Dermis microvascular lymphatic vessel endothelial cell (primary cell): ENCODE measurements around the gene PSAP. TPM values are rescaled to one million over a fixed set of nuclear protein-coding genes. Genes with fewer than 3 reads are reported as not detected.

Source experiments
- DNase-seq, 2 donors: peaks; one replicate each; pipeline versions ENCODE4 v3.0.0 to v3.0.0-alpha.2; 2010; ENCODE audit warnings: low read depth in 2 of 2
- total RNA-seq: library from RNA; depleted of rRNA; stranded (reverse); fragments of >200 nt; gene quantifications from 2 replicates; pipeline ENCODE4 v1.2.1, GENCODE V29; 2014

PSAP gene
- total RNA-seq, 1 donor from 2014 or later, result 416 TPM

DNA sequence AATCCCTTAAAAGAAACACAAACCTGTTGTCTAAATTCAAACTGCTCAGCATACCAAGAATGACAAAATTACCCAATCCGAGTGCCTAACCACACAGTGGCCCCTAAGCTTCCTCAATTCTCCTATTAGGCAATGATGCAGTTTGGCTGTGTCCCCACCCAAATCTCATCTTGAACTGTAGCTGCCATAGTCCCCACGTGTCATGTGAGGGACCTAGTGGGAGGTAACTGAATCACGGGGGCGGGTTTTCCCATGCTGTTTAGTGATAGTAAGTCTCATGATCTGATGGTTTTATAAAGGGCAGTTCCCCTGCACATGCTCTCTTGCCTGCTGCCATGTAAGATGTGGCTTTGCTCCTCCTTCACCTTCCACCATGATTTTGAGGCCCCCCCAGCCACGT is 21.9 kb downstream of the PSAP start:
- DNase-seq, result no peak

DNA sequence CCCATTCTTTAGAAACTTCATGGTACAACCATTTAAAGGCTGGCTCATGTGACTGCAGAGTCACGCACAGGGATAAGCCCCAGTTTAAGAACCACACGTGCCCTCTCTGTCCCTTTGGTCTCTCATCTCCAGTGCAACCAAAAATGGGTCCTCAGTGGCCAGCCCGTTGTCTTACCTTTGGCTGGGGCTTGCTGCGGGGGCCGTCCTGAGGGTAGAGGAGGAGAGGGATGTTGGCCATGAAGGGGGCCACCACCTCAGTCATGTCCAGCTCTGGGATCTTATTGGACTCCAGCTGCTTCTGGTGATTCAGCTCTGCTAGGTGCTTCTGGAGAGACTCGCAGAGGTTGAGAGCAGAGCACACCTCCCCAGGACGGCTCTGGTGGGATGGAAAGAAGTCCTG is 22.3 kb downstream of the PSAP start:
- DNase-seq, result no peak

DNA sequence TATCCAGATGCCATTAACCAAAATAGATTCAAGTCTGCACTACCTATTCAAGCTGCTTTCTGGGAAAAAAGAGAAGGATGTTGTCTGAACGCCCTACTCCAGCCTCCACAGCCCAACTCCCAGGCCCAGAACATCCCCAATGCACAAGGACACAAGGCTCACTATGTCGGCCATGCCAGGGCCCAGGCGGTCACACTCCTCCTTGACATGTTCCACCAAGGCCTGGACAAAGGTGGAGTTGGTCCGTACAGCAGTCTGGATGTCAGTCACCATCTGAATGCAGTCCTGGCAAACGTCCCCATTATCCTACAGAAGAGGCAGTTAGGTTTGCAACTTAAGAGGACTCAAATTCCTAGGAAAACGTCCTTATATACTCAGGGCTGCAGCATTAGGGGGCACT is 23.2 kb downstream of the PSAP start:
- DNase-seq, result no peak

DNA sequence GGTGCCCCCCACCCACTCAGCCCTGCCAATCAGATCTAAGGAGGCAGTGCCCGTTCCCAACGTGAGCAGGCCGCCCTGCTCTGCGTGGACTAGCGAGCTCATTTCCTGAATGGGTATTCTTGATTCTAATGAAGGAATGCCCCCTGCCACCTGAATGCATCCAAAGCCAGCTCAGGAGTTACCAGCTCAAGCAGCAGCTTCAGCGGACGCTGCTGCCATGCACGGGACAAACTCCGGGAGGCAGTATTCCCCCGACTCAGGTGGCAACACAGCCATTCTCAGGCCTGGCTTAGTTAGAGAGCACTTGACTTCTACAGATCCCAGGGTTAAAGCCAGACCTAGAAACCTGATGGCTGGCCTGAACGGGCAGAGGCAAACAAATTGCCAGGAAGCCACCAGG is 25.8 kb downstream of the PSAP start:
- no peak for DNase-seq

DNA sequence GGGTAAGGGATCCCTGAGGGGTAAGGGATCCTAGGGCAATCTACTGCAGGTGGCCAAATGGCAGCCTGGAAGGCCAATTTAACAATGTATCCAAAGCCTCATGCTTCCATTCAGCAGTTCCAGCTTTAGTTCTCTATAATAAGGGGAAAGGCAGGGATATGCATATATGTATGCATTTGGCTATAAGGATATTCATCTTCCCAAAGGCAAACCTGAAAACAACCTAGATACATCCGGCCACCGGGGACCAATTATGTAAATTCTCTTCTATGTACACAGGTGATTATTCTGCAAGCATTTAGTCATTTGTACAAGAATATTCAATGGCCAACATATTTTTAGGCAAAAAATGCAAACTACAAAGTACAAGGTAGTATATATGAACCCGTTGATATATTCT is 26.7 kb downstream of the PSAP start:
- no peak for DNase-seq

DNA sequence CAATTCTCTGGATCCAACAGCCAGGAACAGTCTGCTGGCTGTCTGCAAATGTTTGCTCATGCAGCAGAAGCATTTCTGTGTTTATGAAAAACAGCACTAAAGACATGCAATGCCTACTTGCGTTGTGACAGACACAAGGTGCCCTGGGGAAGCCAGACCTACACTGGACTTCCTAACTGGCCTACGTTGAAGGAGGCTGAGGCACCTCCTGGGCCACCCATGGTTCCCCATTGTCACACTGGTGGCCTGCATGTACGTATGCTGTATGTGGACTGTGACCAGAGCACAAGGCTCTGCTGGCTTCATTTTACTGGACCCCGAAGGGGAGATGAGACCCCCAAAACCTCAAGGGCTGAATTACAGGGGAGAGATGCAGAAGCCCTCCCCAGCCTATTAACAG is 27.7 kb downstream of the PSAP start:
- no peak for DNase-seq

DNA sequence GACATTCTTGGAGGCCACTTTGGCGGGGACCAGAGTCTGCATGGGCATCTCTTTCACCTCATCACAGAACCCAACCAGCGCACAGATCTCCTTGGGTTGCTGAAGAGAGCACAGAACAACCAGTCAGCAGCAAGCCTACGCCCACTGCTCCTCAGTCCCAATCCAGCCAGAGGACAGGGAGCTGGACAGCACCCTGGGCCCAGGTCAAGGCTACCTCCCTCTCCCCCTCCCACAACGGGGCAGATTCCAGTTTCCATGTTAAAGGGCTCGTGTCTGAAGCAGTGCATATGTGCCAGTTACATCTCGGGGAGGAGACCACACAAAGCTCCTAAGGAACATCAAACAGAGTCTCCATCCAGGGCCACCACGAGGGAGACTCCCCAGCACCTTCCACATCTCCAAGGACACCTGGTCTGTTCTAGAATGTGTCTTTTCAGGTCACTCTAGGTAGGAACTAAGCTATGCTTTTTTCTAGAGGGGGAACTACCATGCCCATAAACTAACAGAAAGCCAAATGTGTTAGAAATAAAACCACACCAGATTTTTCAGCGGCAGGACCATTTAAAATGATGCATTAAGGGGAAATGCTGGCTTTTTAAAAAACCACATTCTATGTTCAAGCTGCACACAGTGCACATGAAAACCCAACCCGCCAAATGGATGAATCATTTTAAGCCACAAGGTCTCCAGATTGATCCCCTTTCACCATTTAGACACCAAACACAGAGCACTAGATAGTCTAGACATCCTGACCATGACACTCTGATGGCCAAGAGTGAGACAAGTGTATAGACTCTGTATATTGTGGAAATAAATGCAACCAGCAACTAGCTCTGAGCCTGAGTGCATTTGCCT is 28.9 kb downstream of the PSAP start:
- DNase-seq, result no peak

DNA sequence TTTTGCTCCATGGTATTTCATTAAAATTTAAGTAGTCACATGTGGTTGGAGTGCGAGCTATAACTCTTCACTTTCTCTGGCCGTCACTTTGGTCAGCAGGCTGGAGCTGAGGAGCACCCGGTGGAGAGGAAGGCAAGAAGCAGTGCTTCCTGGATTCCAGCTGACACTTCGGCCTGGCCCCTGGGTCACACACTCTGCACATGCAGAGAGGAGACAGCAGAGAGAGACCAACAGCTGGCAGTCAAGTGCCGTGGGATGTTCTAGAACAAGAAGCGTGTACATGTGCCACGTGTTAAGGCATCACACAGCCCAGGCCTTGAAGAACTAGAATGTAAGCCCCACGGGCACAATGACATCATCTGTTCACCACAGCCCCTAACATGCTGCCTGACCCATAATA is 30.1 kb downstream of the PSAP start:
- no peak for DNase-seq

DNA sequence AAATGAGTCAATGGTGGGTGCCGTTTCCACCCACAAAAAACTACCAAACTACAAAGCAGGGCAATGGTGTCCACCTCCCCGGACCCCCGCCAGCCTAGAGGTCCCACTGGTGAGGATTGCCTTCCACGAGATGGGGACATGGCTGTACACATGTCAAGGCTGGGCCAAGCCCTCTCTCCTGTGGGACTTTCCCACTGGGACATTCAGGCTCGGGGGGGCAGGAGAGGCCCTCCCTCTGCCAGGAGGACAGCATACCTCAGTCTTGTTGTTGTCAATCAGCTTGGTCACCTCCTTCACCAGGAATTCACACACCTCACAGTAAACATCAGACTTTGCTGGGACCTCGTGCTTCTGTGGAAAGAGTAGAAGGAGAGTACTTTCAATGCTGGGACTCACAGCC is 31.1 kb downstream of the PSAP start:
- DNase-seq, result no peak

DNA sequence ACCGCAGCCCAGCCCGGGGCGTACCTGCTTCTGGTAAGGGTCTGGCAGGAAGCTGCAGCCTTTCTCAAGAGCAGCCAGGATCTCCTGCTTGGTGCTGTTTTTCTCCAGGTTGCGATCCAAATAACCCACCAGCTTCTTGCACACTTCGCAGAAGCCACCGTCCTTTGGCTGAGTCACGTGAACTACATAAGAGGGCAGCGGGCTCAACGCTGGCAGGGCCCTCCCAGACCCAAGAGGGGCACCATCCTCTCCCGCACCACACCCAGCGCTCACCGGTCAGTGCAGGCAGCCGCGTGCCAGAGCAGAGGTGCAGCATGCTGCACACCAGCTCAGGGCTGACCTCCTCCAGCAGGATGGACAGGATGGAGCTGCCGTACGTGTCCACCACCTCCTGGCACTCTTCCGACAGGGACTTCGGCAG is 31.6 kb downstream of the PSAP start:
- no peak for DNase-seq

DNA sequence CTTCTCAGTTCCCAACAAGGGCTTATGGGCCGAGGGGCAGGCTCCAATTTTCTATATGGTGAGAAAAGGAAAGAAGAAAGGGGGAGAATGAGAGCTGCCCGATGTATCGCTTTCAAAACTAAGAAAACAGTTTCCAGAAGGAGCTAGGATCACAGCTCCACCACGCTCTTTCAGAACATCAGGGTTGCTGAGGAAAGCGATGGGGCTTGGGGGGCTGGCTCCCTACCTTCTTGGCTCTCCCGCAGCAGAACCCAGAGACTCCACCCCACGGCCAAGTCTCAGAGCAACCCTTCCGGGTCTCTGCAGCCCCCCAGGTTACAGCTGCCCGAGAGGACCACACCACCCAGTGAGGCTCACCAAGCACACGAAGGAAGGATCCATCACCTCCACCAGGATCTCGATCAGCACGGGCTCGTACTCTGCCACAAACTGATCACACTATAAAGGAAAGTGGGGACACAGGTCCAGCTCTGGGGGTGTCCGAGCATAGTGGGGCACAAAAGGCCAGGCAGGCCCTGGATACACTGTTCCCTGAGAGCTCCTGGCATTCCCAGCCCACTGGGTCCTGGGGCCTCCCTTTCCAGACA is 32.3 kb downstream of the PSAP start:
- DNase-seq, result no peak

DNA sequence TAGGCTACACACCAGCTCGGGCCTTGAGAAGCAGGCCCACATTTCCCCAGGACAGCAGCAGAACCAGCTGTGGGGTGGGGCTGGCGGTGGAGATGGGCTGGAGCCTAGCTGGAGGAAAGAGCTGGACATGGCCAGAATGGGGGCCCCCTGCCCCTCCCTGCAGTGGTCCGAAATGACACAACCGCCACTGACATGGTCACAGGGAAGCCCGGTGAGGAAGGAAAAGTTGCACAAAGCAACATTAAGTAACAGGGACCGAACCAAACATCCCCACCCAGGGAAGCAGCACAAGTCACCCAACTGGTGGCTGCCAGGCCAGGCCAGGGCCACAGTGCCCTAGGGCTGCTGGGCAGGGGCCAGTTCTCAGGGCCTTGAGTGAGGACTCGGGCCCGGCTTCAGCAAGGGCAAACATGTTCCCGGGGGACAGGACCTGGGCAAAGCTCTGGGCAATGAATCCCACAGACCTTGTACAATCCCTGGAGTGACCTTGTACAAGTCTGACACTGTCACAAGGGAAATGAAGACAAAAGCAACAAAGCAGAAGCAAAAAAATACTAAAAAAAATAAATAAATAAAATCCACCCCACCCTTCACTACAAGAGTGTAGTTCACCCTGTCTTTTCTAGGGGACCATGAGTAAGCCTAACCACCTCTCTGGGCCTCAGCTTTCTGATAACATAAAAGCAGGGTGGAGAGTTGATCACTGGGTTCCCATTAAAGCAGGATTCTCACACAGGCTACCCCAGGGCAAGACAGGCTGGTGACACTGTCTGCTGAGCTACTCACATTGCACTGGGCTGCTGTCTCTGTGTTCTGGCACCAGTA is 33.0 kb downstream of the PSAP start:
- DNase-seq, result no peak

DNA sequence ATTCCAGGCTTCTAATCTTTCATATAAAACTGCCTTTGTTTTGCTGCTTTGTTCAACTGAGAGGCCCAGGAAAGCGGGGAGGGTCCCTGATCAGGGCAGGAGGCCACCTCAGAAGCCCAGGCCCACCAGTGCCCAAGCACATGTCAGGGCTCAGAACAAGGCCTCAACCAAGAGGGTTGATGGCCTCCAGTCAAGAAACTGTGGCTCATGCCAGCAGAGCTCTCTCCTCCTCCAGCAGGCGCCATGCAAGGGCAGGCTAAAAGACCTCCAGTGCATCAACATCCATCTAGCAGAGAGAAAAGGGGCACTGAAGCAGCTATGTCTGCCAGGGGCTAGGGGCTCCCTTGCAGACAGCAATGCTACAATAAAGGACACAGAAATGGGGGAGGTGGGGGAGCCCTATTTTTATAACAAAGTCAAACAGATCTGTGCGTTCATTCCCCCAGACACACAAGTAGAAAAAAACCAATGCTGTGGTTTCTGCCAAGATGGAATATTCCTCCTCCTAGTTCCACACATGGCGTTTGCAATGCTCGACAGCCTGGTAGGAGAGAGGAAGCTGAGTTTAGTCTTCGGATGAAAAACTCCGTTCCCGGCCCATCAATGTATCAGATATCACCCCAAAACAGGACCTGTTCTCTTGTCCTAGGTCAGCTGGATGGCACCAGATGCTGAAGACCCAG is 34.0 kb downstream of the PSAP start:
- DNase-seq, result no peak

DNA sequence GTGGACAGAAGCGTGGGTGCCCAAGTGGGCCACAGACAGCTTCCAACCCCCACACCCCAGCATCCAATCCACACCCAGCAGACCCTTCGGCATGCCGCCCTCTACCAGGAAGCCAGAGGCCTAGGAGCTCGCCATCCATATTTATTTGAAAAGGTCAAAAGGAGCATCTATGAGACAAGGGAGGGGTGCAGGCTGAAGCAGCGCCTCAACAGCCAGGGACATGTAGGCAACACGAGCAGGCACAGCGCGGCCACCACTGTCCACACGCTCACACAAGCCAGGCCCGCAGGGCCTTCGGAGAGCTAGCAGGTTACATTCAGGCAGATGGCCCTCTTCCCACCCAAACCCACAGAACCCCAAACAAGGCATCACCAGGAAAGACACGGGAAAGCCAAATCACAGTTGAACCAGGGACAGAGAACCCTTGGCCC is 34.6 kb downstream of the PSAP start:
- no peak for DNase-seq

DNA sequence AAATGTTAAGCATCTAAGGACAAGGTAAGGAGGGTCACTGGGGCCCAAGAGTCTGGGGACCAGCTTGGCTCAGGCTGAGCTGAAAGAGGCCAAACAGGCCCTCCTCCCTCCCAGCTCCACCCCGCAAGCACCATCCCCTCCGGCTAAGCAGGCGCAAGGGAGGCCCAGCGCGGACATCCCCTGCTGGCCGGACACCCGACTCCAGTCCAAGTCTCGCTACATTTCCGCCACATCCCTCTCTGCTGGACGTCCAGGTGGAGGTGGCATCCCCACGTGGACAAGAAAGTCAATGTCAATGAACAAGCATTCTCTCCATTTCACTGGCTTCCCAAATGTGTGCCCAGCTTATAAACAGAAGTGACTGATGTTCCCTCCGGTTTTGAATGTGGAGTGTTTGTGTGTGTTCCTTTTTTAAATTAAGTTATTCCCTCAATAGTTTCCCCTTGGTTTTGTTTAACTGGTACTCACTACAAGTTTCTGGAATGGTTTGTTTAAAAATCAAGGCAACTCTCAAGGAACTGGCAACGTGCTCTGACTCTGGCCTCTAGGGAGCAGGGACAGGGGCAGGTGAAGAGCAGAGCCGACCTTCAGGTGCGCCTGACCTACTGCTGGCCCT is 35.4 kb downstream of the PSAP start:
- no peak for DNase-seq

DNA sequence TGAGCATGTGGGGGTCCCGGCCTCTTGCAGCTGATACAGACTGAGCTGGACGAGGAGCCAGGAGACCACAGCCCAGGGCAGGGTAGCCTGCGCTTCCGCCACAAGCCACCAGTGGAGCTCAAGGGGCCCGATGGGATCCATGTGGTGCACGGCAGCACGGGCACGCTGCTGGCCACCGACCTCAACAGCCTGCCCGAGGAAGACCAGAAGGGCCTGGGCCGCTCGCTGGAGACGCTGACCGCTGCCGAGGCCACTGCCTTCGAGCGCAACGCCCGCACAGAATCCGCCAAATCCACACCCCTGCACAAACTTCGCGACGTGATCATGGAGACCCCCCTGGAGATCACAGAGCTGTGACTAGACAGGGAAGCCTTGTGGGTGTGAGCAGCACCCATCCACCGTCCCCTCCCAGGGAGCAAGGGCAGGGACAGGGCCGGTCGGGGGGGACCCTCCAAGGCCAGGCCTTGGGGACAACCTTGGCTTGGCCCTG is 36.1 kb downstream of the PSAP start:
- no peak for DNase-seq

DNA sequence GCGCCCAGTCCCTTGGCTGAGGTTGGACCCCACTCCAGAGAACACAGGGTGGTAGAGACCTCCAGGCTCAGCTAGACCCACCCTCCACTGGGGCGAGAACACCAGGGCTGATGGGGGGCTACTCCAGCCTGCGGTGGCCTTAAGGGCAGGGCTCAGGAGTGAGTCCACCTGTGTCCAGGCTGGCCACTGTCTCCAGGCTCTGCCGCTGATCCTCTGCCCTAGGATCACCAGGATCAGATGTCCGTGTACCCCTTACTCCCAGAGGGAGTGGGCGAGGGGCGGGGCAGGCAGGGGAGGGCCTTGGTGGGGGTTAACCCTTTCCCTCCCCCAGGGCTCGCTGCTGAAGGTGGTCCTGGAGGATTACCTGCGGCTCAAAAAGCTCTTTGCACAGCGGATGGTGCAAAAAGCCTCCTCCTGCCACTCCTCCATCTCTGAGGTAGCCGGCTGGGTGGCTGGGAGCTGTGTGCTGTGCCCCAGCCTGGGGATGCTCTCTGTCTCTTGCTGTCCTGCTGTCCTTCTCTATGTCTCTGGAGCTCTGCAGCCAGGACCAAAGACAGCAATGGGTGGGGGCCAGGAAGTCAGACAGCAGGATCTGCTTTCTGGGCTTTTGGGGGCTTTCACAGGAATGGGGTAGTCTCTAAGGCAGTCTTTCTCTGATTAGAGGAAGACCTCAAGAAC is 38.0 kb downstream of the PSAP start:
- DNase-seq, result no peak

DNA sequence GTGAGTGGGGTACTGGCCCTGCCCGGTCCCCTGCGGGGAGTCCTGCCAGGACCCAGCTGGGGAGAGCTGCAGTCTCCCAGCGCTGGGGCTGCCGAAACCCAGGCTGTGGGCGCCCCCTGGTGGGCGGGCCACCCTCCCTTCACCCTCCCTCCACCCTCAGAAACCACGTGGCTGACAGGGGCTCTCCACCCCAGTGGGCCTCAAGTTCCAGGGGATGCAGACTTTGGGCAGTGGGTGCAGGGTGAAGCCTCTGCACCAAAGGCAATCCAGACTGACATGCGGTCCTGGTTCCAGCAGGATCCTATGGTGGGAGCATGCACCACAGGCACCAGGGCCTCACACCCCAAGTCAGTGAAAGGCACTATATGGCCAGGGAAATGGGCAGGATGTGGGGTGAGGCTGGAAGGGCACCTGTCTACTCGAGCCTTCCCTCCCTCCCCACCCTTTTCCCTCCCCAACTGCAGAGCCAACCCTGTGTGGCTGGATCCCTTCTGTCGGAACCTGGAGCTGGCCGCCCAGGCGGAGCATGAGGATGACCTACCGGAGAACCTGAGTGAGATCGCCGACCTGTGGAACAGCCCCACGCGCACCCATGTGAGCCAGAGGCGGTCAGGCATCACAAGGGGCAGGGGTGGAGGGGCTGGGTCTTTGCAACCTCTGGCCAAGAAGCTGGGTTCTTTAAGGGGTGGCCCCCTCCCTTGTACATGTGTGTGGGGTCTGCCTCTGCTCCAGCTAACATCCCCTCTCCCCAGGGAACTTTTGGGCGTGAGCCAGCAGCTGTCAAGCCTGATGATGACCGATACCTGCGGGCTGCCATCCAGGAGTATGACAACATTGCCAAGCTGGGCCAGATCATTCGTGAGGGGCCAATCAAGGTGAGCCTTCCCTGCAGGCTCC is 38.8 kb downstream of the PSAP start:
- DNase-seq, result peak in 1 of 2 donors; percentile 61

DNA sequence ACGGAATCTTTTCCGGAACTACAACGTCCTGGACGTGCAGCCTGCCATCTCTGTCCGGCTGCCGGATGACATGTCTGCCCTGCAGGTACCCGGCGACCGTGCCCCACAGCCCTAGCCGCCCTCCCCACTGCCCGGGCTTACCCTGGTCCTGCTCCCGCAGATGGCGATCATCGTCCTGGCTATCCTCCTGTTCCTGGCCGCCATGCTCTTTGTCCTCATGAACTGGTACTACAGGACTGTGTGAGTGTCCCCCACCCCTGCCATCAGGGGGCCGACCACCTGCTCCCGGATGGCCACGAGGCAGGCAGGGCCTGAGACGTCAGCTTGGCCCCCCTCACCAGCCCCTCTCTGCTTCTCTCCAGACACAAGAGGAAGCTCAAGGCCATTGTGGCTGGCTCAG is 39.7 kb downstream of the PSAP start:
- DNase-seq, result no peak
